H9 (cell line): ENCODE data around the gene RUNX1. TPM values are rescaled to one million over a fixed set of nuclear protein-coding genes. Genes with fewer than 3 reads are reported as not detected.

Source experiments
- DNase-seq: peaks from one replicate; pipeline ENCODE4 v3.0.0-alpha.2; 2017
- H2AFZ ChIP-seq: one replicate; pipeline ENCODE4 v1.6.1; 2013; ENCODE audit warnings: mild to moderate bottlenecking, low read length, control low read depth, moderate library complexity
- H2AK5ac ChIP-seq: 2 replicates; pipeline ENCODE4 v1.6.1; 2013; ENCODE audit warnings: low read length, control low read depth, mixed read lengths; ENCODE audit not compliant: insufficient read length
- H2BK120ac ChIP-seq: one replicate; pipeline ENCODE4 v1.6.1; 2013; ENCODE audit warnings: low read depth, mild to moderate bottlenecking, low read length, control low read depth, inconsistent platforms; ENCODE audit not compliant: poor library complexity, severe bottlenecking
- H2BK12ac ChIP-seq: 2 replicates; pipeline ENCODE4 v1.6.1; 2013; ENCODE audit warnings: low read length, control low read depth, mixed read lengths, low read depth; ENCODE audit not compliant: insufficient read length
- H2BK15ac ChIP-seq: 2 replicates; pipeline ENCODE4 v1.6.1; 2013; ENCODE audit warnings: low read depth, low read length, control low read depth
- H2BK20ac ChIP-seq: one replicate; pipeline ENCODE4 v1.6.1; 2013; ENCODE audit warnings: low read depth, mild to moderate bottlenecking, low read length, control low read depth, inconsistent platforms; ENCODE audit not compliant: poor library complexity, severe bottlenecking
- H2BK5ac ChIP-seq: 2 replicates; pipeline ENCODE4 v1.6.1; 2013; ENCODE audit warnings: low read length, control low read depth, mixed read lengths; ENCODE audit not compliant: insufficient read length
- H3K14ac ChIP-seq: 2 replicates; pipeline ENCODE4 v1.6.1; 2013; ENCODE audit warnings: low read length, control low read depth; ENCODE audit not compliant: insufficient read depth
- H3K18ac ChIP-seq: 2 replicates; pipeline ENCODE4 v1.6.1; 2013; ENCODE audit warnings: low read depth, mild to moderate bottlenecking, mixed read lengths, low read length, control low read depth; ENCODE audit not compliant: insufficient read length
- H3K23ac ChIP-seq: 2 replicates; pipeline ENCODE4 v1.6.1; 2013; ENCODE audit warnings: low read length, control low read depth, mixed read lengths, low read depth; ENCODE audit not compliant: insufficient read length
- H3K23me2 ChIP-seq: 2 replicates; pipeline ENCODE4 v1.6.1; 2013; ENCODE audit warnings: low read depth, mild to moderate bottlenecking, mixed read lengths, low read length, control low read depth; ENCODE audit not compliant: insufficient read length, poor library complexity, severe bottlenecking
- H3K27ac ChIP-seq: 2 replicates; pipeline ENCODE4 v1.5.1; 2013; ENCODE audit warnings: low read length, control low read depth, mixed read lengths, low read depth; ENCODE audit not compliant: insufficient read length
- H3K27me3 ChIP-seq: 2 replicates; pipeline ENCODE4 v1.6.1; 2013; ENCODE audit warnings: low read length, control low read depth, inconsistent platforms; ENCODE audit not compliant: insufficient read depth
- H3K4ac ChIP-seq: 2 replicates; pipeline ENCODE4 v1.6.1; 2013; ENCODE audit warnings: low read depth, mild to moderate bottlenecking, control low read depth, inconsistent platforms, low read length, moderate library complexity
- H3K4me1 ChIP-seq: 2 replicates; pipeline ENCODE4 v1.6.1; 2013; ENCODE audit warnings: low read length, control low read depth, inconsistent platforms; ENCODE audit not compliant: insufficient read depth
- H3K4me2 ChIP-seq: 2 replicates; pipeline ENCODE4 v1.6.1; 2013; ENCODE audit warnings: low read length, control low read depth, mixed read lengths; ENCODE audit not compliant: insufficient read length, insufficient read depth
- H3K56ac ChIP-seq: 2 replicates; pipeline ENCODE4 v1.6.1; 2013; ENCODE audit warnings: low read depth, mild to moderate bottlenecking, mixed read lengths, low read length, control low read depth; ENCODE audit not compliant: insufficient read length
- H3K79me1 ChIP-seq: 2 replicates; pipeline ENCODE4 v1.6.1; 2013; ENCODE audit warnings: low read depth, mild to moderate bottlenecking, moderate library complexity, low read length, control low read depth, inconsistent platforms; ENCODE audit not compliant: insufficient read depth, poor library complexity, severe bottlenecking
- H3K79me2 ChIP-seq: 2 replicates; pipeline ENCODE4 v1.6.1; 2013; ENCODE audit warnings: low read length, control low read depth, inconsistent platforms; ENCODE audit not compliant: insufficient read depth
- H3K9ac ChIP-seq: 2 replicates; pipeline ENCODE4 v1.6.1; 2013; ENCODE audit warnings: low read length, control low read depth, mixed read lengths; ENCODE audit not compliant: insufficient read length; ENCODE audit errors: extremely low read depth
- H3K9me3 ChIP-seq: one replicate; pipeline ENCODE4 v1.6.1; 2013; ENCODE audit warnings: low read depth, low read length, inconsistent platforms; ENCODE audit not compliant: control insufficient read depth
- H3T11ph ChIP-seq: one replicate; pipeline ENCODE4 v1.6.1; 2013; ENCODE audit warnings: mild to moderate bottlenecking, low read length, control low read depth, inconsistent platforms
- H4K20me1 ChIP-seq: one replicate; pipeline ENCODE4 v1.6.1; 2013; ENCODE audit not compliant: control insufficient read depth, insufficient read length, insufficient read depth
- H4K5ac ChIP-seq: 2 replicates; pipeline ENCODE4 v1.6.1; 2013; ENCODE audit warnings: low read depth, mild to moderate bottlenecking, mixed read lengths, low read length, control low read depth; ENCODE audit not compliant: insufficient read length
- H4K8ac ChIP-seq: replicated peaks from 2 replicates; pipeline ENCODE4 v1.6.1; 2013; ENCODE audit warnings: low read length, control low read depth, mixed read lengths, low read depth; ENCODE audit not compliant: insufficient read length
- H4K91ac ChIP-seq: 2 replicates; pipeline ENCODE4 v1.6.1; 2013; ENCODE audit warnings: low read depth, mild to moderate bottlenecking, moderate library complexity, mixed read lengths, low read length, control low read depth; ENCODE audit not compliant: insufficient read length
- H3K27ac Mint-ChIP-seq, 3 experiments: 2 replicates in 2 of 3; 3 replicates in 1 of 3; pipeline ENCODE4 v1.8.0; 2020 to 2021; ENCODE audit warnings: mixed read lengths in 3 of 3, mild to moderate bottlenecking in 1 of 3, moderate library complexity in 1 of 3
- H3K27me3 Mint-ChIP-seq: 2 replicates; pipeline ENCODE4 v1.8.0; 2021; ENCODE audit warnings: low read depth, mild to moderate bottlenecking, moderate library complexity, mixed read lengths
- H3K36me3 Mint-ChIP-seq, 3 experiments: 2 replicates in 2 of 3; 3 replicates in 1 of 3; pipeline ENCODE4 v1.8.0; 2020 to 2021; ENCODE audit warnings: low read depth in 3 of 3, mixed read lengths in 3 of 3; ENCODE audit not compliant: insufficient read depth in 1 of 3
- H3K4me1 Mint-ChIP-seq, 2 experiments: 2 replicates each; pipeline ENCODE4 v1.8.0; 2020; ENCODE audit warnings: mixed read lengths in 2 of 2
- H3K4me3 Mint-ChIP-seq, 2 experiments: 2 replicates in 1 of 2; 3 replicates in 1 of 2; pipeline ENCODE4 v1.8.0; 2020 to 2021; ENCODE audit warnings: mild to moderate bottlenecking in 2 of 2, mixed read lengths in 2 of 2, moderate library complexity in 1 of 2
- H3K9me3 Mint-ChIP-seq, 2 experiments: 2 replicates in 1 of 2; 3 replicates in 1 of 2; pipeline ENCODE4 v1.8.0; 2020; ENCODE audit warnings: mild to moderate bottlenecking in 2 of 2, mixed read lengths in 2 of 2, moderate library complexity in 1 of 2
- CTCF ChIP-seq: fragments of 200-600 bp; sonication (generic); conservative IDR thresholded peaks from 3 replicates; pipeline ENCODE4 v1.8.0; 2021; ENCODE audit warnings: antibody characterized with exemption, mild to moderate bottlenecking
- WGBS: extraction: QIAGEN DNeasy Blood & Tissue Kit; methylation state at CpG from one replicate; pipeline ENCODE4 v1.1.7; 2013; ENCODE audit warnings: missing lambda C conversion rate, low lambda C conversion rate, mixed read lengths; ENCODE audit not compliant: insufficient read length; ENCODE audit errors: extremely low coverage; 5-methylcytosine and 5-hydroxymethylcytosine counted together
- total RNA-seq: library from RNA; stranded (reverse); gene quantifications from 2 replicates; pipeline ENCODE4 v1.2.1, GENCODE V29; 2021

The RUNX1 gene
- total RNA-seq, 1 experiment from 2014 or later: 0.72 TPM

DNA sequence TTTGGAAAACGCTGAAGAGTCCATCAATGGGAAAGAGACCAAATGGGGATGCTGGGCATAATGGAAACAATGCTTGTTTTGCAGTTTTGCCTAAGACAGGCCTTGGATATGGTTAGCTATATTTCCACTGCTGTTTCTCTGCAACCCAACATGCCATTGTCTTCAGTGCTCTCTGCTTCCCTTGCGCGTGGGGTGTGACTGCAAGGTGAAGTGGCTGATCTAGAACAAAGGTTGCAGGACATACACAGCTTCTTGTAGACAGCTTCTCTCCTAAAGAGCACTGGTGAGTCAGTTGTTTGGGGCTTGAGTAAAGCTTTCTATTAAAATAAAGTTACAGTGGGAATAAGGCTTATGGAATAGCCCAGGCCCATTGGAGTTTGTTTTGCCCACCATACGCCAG is 33.0 kb downstream of the RUNX1 start:
- H3K4me1 Mint-ChIP-seq: peaks cover 7 to 10% of the 10 kb centered on the region in 2 experiments
- TF ChIP-seq CTCF: no peak

More for the DNA sequence above, 33.0 kb downstream of the RUNX1 start:
- no peak overlapping the region for H3K18ac ChIP-seq
- H3K56ac ChIP-seq: no peak overlapping the region
- H2BK15ac ChIP-seq: no peak overlapping the region
- H3K79me1 ChIP-seq: no peaks in the 10 kb centered on the region
- WGBS: no CpG with 5 or more reads among the region's 4 CpGs
- no peak overlapping the region for H3K4ac ChIP-seq
- H3K9ac ChIP-seq: no peak overlapping the region
- no peaks in the 10 kb centered on the region for H3K79me2 ChIP-seq
- H3T11ph ChIP-seq: no peak overlapping the region
- no peak for DNase-seq
- no peak overlapping the region for H2AFZ ChIP-seq
- no peaks in the 10 kb centered on the region for H3K27me3 ChIP-seq
- H3K27me3 Mint-ChIP-seq: peaks cover 4% of the 10 kb centered on the region; the same call in 1 of the 2 replicates
- no peak overlapping the region for H2BK5ac ChIP-seq
- no peak overlapping the region for H3K14ac ChIP-seq
- H3K9me3 ChIP-seq: no peaks in the 10 kb centered on the region
- no peak overlapping the region for H3K23ac ChIP-seq
- H3K27ac ChIP-seq: no peak overlapping the region
- H3K36me3 Mint-ChIP-seq: no peaks in the 10 kb centered on the region
- no peak overlapping the region for H3K4me3 Mint-ChIP-seq
- H3K9me3 Mint-ChIP-seq: no peaks in the 10 kb centered on the region
- H3K4me1 ChIP-seq: no peaks in the 10 kb centered on the region
- H2AK5ac ChIP-seq: no peak overlapping the region
- H2BK120ac ChIP-seq: no peak overlapping the region
- H4K5ac ChIP-seq: no peak overlapping the region
- no peak overlapping the region for H4K91ac ChIP-seq
- no peak overlapping the region for H2BK20ac ChIP-seq
- no peaks in the 10 kb centered on the region for H4K20me1 ChIP-seq
- H2BK12ac ChIP-seq: no peak overlapping the region
- no peak overlapping the region for H4K8ac ChIP-seq
- H3K23me2 ChIP-seq: no peaks in the 10 kb centered on the region
- no peak overlapping the region for H3K4me2 ChIP-seq
- no peak overlapping the region for H3K27ac Mint-ChIP-seq
